ENCODE measurements around the gene LDB3.

The LDB3 gene

GRCh38 chr10:86775056-86775869 is 107.0 kb downstream of the LDB3 start:
- no peak for DNase-seq

GRCh38 chr10:86775870-86776180 is 107.5 kb downstream of the LDB3 start:
- DNase-seq, result no peak

- DNase-seq, result no peak
Observed at GRCh38 chr10:86779220-86780017, 111.1 kb downstream of the LDB3 start.

- DNase-seq, result no peak
Observed at GRCh38 chr10:86782701-86783418, 114.5 kb downstream of the LDB3 start.

GRCh38 chr10:86785037-86785436 is 116.7 kb downstream of the LDB3 start:
- no peak for DNase-seq
